ENCODE data around the gene SLC6A2. TPM values are rescaled to one million over a fixed set of nuclear protein-coding genes. Genes with fewer than 3 reads are reported as not detected.

Gene SLC6A2
- total RNA-seq, 1 donor from 2014 or later = not detected

DNA sequence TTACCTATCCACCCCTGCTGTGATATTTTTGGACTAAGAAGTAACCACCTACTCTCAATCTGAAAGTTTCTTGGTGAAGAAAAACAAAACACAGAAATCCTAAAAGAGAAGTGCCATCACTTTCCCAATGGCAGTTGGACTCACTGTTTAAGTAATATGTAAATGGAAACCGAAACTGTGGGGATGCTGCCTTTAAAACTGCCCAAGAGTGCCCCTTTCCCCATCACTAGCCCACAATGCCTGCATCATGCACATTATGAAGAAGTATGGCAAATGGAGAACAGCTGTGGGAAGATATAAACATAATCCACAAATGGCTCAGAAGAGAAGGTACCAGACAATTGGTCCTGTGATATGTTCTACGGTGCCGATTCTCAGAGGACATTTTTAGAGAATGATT, 33.5 kb upstream of the SLC6A2 start:
- no peak overlapping the region for H3K4me3 Mint-ChIP-seq (ENCODE audit: unreplicated experiment)
- no peaks in the 10 kb centered on the region for H3K27me3 Mint-ChIP-seq (ENCODE audit: unreplicated experiment)
- TF ChIP-seq, protein P1, sequence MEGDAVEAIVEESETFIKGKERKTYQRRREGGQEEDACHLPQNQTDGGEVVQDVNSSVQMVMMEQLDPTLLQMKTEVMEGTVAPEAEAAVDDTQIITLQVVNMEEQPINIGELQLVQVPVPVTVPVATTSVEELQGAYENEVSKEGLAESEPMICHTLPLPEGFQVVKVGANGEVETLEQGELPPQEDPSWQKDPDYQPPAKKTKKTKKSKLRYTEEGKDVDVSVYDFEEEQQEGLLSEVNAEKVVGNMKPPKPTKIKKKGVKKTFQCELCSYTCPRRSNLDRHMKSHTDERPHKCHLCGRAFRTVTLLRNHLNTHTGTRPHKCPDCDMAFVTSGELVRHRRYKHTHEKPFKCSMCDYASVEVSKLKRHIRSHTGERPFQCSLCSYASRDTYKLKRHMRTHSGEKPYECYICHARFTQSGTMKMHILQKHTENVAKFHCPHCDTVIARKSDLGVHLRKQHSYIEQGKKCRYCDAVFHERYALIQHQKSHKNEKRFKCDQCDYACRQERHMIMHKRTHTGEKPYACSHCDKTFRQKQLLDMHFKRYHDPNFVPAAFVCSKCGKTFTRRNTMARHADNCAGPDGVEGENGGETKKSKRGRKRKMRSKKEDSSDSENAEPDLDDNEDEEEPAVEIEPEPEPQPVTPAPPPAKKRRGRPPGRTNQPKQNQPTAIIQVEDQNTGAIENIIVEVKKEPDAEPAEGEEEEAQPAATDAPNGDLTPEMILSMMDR (IDR thresholded peaks at IDR 0.05; ENCODE audit: partially characterized antibody, unreplicated experiment) = no peak
- no peaks in the 10 kb centered on the region for H3K9me3 Mint-ChIP-seq (ENCODE audit: unreplicated experiment)
- no peak for DNase-seq
- no peaks in the 10 kb centered on the region for H3K4me1 Mint-ChIP-seq (ENCODE audit: low read depth, unreplicated experiment)
- no peaks in the 10 kb centered on the region for H3K36me3 Mint-ChIP-seq (ENCODE audit: unreplicated experiment)
- no peak overlapping the region for H3K27ac Mint-ChIP-seq (ENCODE audit: unreplicated experiment)

DNA sequence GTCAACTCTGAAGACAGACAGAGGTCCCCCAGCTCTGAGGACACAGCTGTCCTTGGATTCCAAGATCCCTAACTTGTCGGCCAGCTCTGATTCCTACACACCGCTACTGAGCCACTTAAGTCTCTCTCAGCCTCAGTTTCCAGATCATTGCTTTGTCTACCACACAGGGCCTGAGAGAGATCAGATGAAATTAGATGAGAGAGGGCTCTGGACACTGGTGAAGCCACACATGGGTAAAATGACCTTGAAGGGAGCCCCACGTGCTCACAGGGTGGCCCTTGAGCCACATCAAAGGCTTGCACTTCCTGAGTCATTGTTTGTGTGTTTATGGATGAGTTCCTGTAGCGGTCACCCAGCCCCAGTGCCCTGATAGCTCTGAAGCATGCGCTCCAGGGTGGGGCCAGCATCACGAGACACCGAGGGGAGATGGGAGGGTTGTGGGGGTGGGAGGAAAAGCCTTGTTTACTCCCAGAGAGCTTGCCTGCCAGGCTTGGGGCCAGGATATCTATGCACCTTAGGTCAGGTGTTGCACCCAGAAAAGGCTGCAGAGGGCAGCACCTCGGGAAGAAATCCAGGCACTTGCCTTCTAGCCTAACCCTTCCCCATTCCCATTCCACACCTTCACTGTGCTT, 32.7 kb upstream of the SLC6A2 start:
- Mint-ChIP-seq H3K27me3 (ENCODE audit: unreplicated experiment) (no peaks in the 10 kb centered on the region), H3K36me3 (ENCODE audit: unreplicated experiment) (no peaks in the 10 kb centered on the region), H3K9me3 (ENCODE audit: unreplicated experiment) (no peaks in the 10 kb centered on the region), H3K4me1 (ENCODE audit: low read depth, unreplicated experiment) (no peaks in the 10 kb centered on the region), H3K27ac (ENCODE audit: unreplicated experiment) (no peak overlapping the region), H3K4me3 (ENCODE audit: unreplicated experiment) (no peak overlapping the region)
- peak; percentile 43 for DNase-seq
- TF ChIP-seq, protein P1 (IDR thresholded peaks at IDR 0.05; ENCODE audit: partially characterized antibody, unreplicated experiment) = peak; percentile 16

DNA sequence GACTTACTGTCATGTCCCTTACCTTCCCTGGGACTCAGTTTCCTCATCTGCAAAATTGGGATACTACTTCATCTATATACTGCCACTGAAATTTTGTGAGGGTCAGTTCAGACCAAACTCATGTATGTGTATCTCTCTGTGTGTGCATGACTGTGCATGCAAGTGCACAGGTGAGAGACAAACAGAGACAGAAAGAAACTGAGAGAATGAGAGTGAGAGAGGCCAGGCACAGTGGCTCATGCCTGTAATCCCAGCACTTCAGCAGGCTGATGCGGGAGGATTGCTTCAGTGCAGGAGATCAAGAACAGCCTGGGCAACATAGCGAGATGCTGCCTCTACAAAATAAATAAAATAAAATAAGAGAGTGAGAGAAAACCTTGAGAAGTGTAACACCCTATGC, 32.1 kb upstream of the SLC6A2 start:
- TF ChIP-seq, protein P1 (IDR thresholded peaks at IDR 0.05; ENCODE audit: partially characterized antibody, unreplicated experiment) = no peak
- no peaks in the 10 kb centered on the region for H3K4me1 Mint-ChIP-seq (ENCODE audit: low read depth, unreplicated experiment)
- H3K9me3 Mint-ChIP-seq (ENCODE audit: unreplicated experiment) = no peaks in the 10 kb centered on the region
- no peak for DNase-seq
- no peaks in the 10 kb centered on the region for H3K27me3 Mint-ChIP-seq (ENCODE audit: unreplicated experiment)
- H3K4me3 Mint-ChIP-seq (ENCODE audit: unreplicated experiment) = no peak overlapping the region
- no peak overlapping the region for H3K27ac Mint-ChIP-seq (ENCODE audit: unreplicated experiment)
- H3K36me3 Mint-ChIP-seq (ENCODE audit: unreplicated experiment) = no peaks in the 10 kb centered on the region

DNA sequence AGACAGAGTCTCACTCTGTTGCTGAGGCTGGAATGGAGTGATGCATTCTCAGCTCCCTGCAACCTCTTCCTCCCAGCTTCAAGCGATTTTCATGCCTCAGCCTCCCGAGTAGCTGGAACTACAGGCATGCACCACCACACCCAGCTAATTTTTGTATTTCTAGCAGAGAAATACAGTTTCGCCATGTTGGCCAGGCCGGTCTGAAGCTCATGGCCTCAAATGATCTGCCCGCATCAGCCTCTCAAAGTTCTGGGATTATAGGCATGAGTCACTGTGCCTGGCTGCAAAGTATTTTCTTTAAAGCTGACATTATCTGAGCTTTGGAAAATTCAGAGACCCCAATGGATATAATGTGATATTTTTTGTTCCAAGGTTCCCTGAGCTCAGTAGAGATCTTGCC, 31.1 kb upstream of the SLC6A2 start:
- H3K36me3 Mint-ChIP-seq (ENCODE audit: unreplicated experiment) = no peaks in the 10 kb centered on the region
- H3K4me3 Mint-ChIP-seq (ENCODE audit: unreplicated experiment) = no peak overlapping the region
- TF ChIP-seq, protein P1 (IDR thresholded peaks at IDR 0.05; ENCODE audit: partially characterized antibody, unreplicated experiment) = no peak
- DNase-seq = no peak
- H3K4me1 Mint-ChIP-seq (ENCODE audit: low read depth, unreplicated experiment) = no peaks in the 10 kb centered on the region
- peaks cover 2% of the 10 kb centered on the region for H3K9me3 Mint-ChIP-seq (ENCODE audit: unreplicated experiment)
- no peak overlapping the region for H3K27ac Mint-ChIP-seq (ENCODE audit: unreplicated experiment)
- no peaks in the 10 kb centered on the region for H3K27me3 Mint-ChIP-seq (ENCODE audit: unreplicated experiment)

DNA sequence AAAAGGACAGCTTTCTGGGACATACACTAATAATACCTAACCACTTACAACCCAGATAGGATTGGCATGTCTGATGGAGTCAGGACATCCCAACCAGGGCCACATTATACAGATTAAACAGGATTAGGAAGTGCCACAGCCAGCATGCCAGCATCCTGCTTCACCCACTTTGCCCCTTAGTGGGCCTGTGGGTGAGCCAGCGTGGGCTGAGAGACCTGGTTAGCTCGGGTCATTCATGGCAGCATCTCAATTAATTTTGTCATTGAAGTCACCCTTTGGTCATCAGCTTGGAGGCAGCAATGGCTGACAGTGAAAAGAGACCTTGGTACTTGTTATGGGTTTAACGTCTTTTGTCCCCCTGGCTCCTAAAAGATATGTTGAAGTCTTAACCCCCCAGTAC, 29.9 kb upstream of the SLC6A2 start:
- no peaks in the 10 kb centered on the region for H3K4me1 Mint-ChIP-seq (ENCODE audit: low read depth, unreplicated experiment)
- no peak overlapping the region for H3K27ac Mint-ChIP-seq (ENCODE audit: unreplicated experiment)
- no peaks in the 10 kb centered on the region for H3K36me3 Mint-ChIP-seq (ENCODE audit: unreplicated experiment)
- TF ChIP-seq, protein P1 (IDR thresholded peaks at IDR 0.05; ENCODE audit: partially characterized antibody, unreplicated experiment) = no peak
- no peak for DNase-seq
- no peak overlapping the region for H3K4me3 Mint-ChIP-seq (ENCODE audit: unreplicated experiment)
- no peaks in the 10 kb centered on the region for H3K27me3 Mint-ChIP-seq (ENCODE audit: unreplicated experiment)
- peaks cover 2% of the 10 kb centered on the region for H3K9me3 Mint-ChIP-seq (ENCODE audit: unreplicated experiment)
